Central memory CD4-positive, alpha-beta T cell (primary cell): Measurements from ENCODE around the gene GLB1L2.
"Not testable (repeated sequence)": the region's sequence is repeated elsewhere in the genome, so short reads cannot be mapped to it uniquely, and the experiment has no call there.

Experiments used
- DNase-seq: peaks from one replicate; pipeline ENCODE4 v3.0.0; 2022
- total RNA-seq, 3 experiments: gene quantifications; one replicate each; lab custom pipeline; 2026; lab: John Stamatoyannopoulos, UW

Gene GLB1L2
- 1.8 to 12.8 (median 3.3) reads per million in 3 experiments for total RNA-seq

DNA sequence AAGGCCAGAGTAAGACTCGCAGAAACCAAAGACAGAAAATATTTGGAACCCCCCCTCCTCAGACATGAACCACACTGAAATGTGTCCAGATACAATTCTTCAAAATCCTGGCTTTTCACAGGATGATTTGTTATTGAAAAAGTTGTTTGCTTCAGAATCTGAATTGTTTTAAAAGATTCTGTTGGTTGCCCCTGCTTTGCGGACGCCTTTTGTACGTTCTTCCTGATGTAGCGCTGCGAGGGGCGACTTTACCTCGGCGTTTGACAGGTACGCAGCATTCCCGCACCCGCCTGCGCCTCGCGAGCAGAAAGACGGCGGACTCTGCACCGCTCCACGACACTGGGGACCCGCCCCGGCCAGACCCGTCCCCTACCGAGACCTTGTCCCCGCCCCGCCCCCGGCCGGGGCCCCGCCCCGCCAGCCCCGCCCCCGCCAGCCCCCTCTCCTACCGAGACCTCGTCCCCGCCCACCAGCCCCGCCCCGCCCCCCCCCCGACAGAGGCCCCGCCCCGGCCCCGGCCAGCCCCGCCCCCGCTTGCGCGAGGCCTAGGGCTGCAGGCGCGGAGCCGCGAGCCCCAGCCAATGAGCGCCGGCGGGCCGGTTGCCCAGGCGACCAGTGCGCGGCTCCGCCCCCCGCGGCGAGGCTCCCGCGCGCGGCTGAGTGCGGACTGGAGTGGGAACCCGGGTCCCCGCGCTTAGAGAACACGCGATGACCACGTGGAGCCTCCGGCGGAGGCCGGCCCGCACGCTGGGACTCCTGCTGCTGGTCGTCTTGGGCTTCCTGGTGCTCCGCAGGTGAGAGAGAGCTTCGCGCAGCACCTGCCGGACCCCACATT lies at the start of gene GLB1L2:
Gene GLB1L2, plus strand, starts transcription at position 635 of the 835 bp plus-strand sequence. Its CDS starts 74 bp downstream, at position 709.
- peak; percentile 78 for DNase-seq

GRCh38 chr11:134282121-134283045 lies 49.4 kb upstream of the GLB1L2 start:
- no peak for DNase-seq

- DNase-seq: no peak
These were observed 48.1 kb upstream of the GLB1L2 start for GRCh38 chr11:134283461-134284230.

DNA sequence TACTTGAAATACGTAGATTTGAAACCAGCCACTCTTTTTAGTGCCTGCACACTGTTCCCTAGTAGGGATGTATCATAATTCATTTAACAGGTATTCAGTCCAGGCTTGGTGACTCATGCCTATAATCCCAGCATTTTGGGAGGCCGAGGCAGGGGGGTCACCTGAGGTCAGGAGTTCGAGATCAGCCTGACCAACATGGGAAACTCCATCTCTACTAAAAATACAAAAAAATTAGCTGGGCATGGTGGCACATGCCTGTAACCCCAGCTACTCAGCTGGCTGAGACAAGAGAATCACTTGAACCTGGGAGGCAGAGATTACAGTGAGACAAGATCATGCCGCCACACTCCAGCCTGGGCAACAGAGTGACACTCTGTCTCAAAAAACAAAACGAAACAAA lies 47.4 kb upstream of the GLB1L2 start:
- DNase-seq: not testable (repeated sequence)

- DNase-seq: no peak
These were observed 44.2 kb upstream of the GLB1L2 start for GRCh38 chr11:134287561-134287960.

- DNase-seq: no peak
These were observed 43.3 kb upstream of the GLB1L2 start for GRCh38 chr11:134288486-134288885.

GRCh38 chr11:134289167-134289566 lies 42.6 kb upstream of the GLB1L2 start:
- DNase-seq: no peak

GRCh38 chr11:134289789-134290188 lies 42.0 kb upstream of the GLB1L2 start:
- no peak for DNase-seq

DNA sequence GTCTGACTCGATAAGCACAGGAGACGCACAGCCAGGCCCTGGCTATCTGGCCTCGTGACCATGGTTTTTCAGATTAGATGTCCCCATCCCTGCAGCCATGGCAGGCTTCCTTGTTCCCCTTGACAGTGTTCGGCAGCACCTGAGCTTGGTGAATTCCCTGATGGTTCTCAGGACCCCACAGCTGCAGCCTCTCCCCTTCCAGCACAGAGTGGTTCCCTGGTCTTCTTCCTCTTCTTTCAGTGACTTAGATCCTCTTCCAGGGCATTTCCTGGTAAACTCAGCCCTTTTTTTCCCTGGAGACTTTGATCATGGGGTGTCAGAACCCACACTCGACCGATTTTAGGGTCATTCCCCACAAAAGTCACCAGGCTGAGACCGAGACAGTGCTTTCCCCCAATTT lies 41.1 kb upstream of the GLB1L2 start:
- no peak for DNase-seq

GRCh38 chr11:134291196-134291595 lies 40.6 kb upstream of the GLB1L2 start:
- no peak for DNase-seq

DNA sequence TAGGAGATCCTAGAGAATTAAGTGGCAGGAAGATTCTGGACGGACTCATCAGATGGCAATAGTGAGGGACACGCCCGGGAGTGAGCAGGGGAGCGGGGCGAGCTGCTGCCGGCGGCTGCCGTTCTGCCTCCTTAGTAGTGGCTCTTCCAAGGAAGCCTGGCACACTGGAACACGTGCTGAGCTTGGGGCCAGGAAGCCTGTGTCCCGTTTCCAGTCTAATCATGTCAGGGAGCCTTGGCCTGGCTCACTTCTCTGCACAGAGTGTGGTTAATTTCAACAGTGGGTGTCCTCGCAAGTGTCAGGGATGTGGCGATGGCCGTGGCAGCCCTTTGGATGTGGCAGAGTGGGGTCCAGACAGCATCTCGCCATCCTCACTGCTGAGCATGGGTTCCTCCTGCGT lies 39.1 kb upstream of the GLB1L2 start:
- DNase-seq: no peak

- no peak for DNase-seq
These were observed 38.4 kb upstream of the GLB1L2 start for GRCh38 chr11:134293119-134294113.

- no peak for DNase-seq
These were observed 37.1 kb upstream of the GLB1L2 start for GRCh38 chr11:134294664-134295063.

GRCh38 chr11:134312223-134312622 lies 19.6 kb upstream of the GLB1L2 start:
- no peak for DNase-seq

DNA sequence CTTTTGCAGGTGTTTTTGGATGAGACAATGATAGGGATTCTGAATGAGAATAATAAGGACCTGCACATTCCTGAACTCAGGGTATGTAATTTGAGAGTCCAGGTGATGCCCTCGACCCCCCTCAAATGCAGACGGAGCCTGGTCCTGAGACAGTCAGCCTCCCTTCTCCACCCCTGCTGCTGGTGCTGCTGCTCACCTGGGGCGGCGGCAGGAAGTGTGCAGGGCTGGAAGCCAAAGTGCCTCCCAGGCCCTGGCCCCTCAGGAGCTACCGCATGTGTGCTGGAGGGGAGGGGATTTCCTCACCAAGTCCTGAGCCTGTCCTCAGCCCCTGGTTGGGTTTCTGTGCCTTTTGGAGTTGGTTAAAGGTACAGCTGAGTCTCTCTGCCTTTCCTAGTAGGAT lies 19.0 kb upstream of the GLB1L2 start:
- no peak for DNase-seq

GRCh38 chr11:134313379-134313778 lies 18.4 kb upstream of the GLB1L2 start:
- no peak for DNase-seq

GRCh38 chr11:134313821-134314607 lies 17.8 kb upstream of the GLB1L2 start:
- no peak for DNase-seq

DNA sequence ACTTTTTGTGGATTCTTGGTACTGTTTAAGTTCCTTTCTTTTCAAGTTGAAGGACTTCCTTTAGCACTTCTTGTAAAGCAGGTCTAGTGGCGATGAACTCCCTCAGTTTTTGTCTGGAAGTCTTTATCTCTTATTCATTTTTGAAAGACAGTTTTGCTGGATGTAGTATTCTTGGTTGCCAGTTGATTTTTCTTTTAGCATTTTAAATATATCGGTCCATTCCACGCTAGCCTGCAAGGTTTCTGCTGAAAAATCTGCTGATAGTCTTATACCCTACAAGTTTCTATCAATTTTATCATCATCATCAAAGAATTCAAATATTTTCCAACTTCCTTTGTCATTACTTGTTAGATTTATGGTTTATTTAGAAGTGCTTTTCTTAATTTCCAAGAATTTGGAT lies 14.7 kb upstream of the GLB1L2 start:
- no peak for DNase-seq

DNA sequence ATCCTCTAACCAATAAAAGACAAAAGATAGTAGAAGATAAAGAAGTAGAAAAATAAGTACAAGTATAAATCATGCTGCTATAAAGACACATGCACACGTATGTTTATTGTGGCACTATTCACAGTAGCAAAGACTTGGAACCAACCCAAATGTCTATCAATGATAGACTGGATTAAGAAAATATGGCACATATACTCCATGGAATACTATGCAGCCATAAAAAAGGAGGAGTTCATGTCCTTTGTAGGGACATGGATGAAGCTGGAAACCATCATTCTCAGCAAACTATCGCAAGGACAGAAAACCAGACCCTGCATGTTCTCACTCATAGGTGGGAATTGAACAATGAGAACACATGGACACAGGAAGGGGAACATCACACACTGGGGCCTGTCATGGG lies 10.4 kb upstream of the GLB1L2 start:
- not testable (repeated sequence) for DNase-seq

DNA sequence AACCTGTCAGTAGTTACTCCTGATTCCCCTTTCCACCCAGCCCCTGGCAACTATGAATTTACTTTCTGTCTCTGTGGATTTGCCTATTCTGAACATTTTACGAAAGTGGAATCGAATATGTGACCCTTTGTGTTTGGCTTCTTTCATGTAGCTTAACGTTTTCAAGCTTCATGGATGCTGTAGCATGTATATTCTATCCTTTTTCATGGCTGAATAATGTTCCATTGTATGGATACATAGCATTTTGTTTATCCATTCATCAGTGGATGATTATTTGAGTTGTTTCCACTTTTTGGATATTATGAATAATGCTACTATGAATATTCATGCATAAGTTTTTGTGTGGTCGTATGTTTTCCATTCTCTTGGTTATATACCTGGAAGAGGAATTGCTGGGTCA lies 9.2 kb upstream of the GLB1L2 start:
- no peak for DNase-seq

- no peak for DNase-seq
These were observed 3.4 kb upstream of the GLB1L2 start for GRCh38 chr11:134328433-134328832.
